T-helper 2 cell (primary cell): ENCODE data around the gene HES7.

Experiments
- DNase-seq, 5 experiments: peaks; one replicate each; pipeline versions ENCODE4 v3.0.0 to v3.0.0-alpha.2; 2012 to 2022

The HES7 gene

GRCh38 chr17:8142887-8143580, 19.1 kb upstream of the HES7 start:
- DNase-seq, result no peak

GRCh38 chr17:8142158-8142886, 18.4 kb upstream of the HES7 start:
- DNase-seq, result no peak

- DNase-seq, result no peak
These were observed 17.8 kb upstream of the HES7 start for GRCh38 chr17:8141741-8142140.

GRCh38 chr17:8141045-8141444, 17.1 kb upstream of the HES7 start:
- DNase-seq, result no peak

GRCh38 chr17:8140065-8141029, 16.4 kb upstream of the HES7 start:
- no peak for DNase-seq

- DNase-seq, result peak; percentile 83 to 96 (median 91)
These were observed 14.9 kb upstream of the HES7 start for GRCh38 chr17:8138672-8139371.

- no peak for DNase-seq
These were observed 14.4 kb upstream of the HES7 start for GRCh38 chr17:8138374-8138671.

- DNase-seq, result no peak
These were observed 13.9 kb upstream of the HES7 start for GRCh38 chr17:8137645-8138373.

GRCh38 chr17:8133941-8134340, 10.0 kb upstream of the HES7 start:
- no peak for DNase-seq

- DNase-seq, result no peak
These were observed 9.5 kb upstream of the HES7 start for GRCh38 chr17:8133399-8133798.

- no peak for DNase-seq
These were observed 8.0 kb upstream of the HES7 start for GRCh38 chr17:8131844-8132441.

- no peak for DNase-seq
These were observed 4.3 kb upstream of the HES7 start for GRCh38 chr17:8128125-8128784.

- peak in 1 of 5 experiments; percentile 50 for DNase-seq
These were observed 2.7 kb upstream of the HES7 start for GRCh38 chr17:8126491-8127066.

GRCh38 chr17:8125947-8126490, 2.1 kb upstream of the HES7 start:
- peak in 1 of 5 experiments; percentile 12 for DNase-seq

- peak; percentile 59 to 84 (median 77) for DNase-seq
These were observed 1.4 kb upstream of the HES7 start for GRCh38 chr17:8125154-8125946.

GRCh38 chr17:8124350-8125153, 646 bp upstream of the HES7 start:
- no peak for DNase-seq

GRCh38 chr17:8122924-8123694, 797 bp downstream of the HES7 start:
- DNase-seq, result peak in 1 of 5 experiments; percentile 73
